Fibroblast of pulmonary artery (primary cell): ENCODE measurements around the gene RTF1.

ENCODE experiments used
- DNase-seq: peaks from one replicate; pipeline ENCODE4 v3.0.0-alpha.2; 2010; ENCODE audit warnings: low read depth
- H3K4me3 ChIP-seq: replicated peaks from 2 replicates; pipeline ENCODE4 v1.5.1; 2011; ENCODE audit warnings: low read depth, mild to moderate bottlenecking, control low read depth, low read length, moderate library complexity
- CTCF ChIP-seq: IDR thresholded peaks from 2 replicates; pipeline ENCODE4 v1.5.1; 2011; ENCODE audit warnings: mild to moderate bottlenecking, control low read depth, low read length, inconsistent platforms; ENCODE audit errors: missing control alignments

Gene RTF1

GRCh38 chr15:41511899-41512369 is 95.0 kb downstream of the RTF1 start:
- TF ChIP-seq CTCF: no peak
- H3K4me3 ChIP-seq: no peak overlapping the region
- DNase-seq: no peak

GRCh38 chr15:41512512-41512939 is 95.6 kb downstream of the RTF1 start:
- DNase-seq: no peak
- no peak overlapping the region for H3K4me3 ChIP-seq
- TF ChIP-seq CTCF: no peak

- TF ChIP-seq CTCF: no peak
- DNase-seq: no peak
These were observed 96.1 kb downstream of the RTF1 start for GRCh38 chr15:41512940-41513505.

GRCh38 chr15:41513506-41514227 is 96.8 kb downstream of the RTF1 start, which contains the start of gene LTK:
TSS of gene LTK (minus strand) at chr15:41513827. CDS start at chr15:41513709, 118 bp downstream.
- no peak for DNase-seq
- H3K4me3 ChIP-seq: peak within 1 kb of the TSS; percentile 25
- no peak for TF ChIP-seq CTCF

More at GRCh38 chr15:41512940-41513505, 96.1 kb downstream of the RTF1 start:
- H3K4me3 ChIP-seq: peak overlapping the region; percentile 25

- H3K4me3 ChIP-seq: no peak overlapping the region
- no peak for DNase-seq
- no peak for TF ChIP-seq CTCF
These were observed 101.1 kb downstream of the RTF1 start for GRCh38 chr15:41517895-41518449.

- DNase-seq: no peak
- no peak for TF ChIP-seq CTCF
- H3K4me3 ChIP-seq: no peak overlapping the region
These were observed 103.7 kb downstream of the RTF1 start for GRCh38 chr15:41520636-41521035.
